A549 (cell line): ENCODE measurements around the gene NKIRAS2. TPM values are rescaled to one million over a fixed set of nuclear protein-coding genes. Genes with fewer than 3 reads are reported as not detected.

ENCODE experiments used
- ATAC-seq, 2 experiments: fragments of 200-7000 bp in 1 of 2; fragments of >200 bp in 1 of 2; cut with Nextera tagmentation in 1 of 2; cut with Tn5 transposase in 1 of 2; 3 replicates each; pipeline versions ENCODE4 v1.8.0 to v1.9.1; 2018 to 2020; ENCODE audit warnings: mild to moderate bottlenecking in 1 of 2, moderate library complexity in 1 of 2
- CTCF ChIA-PET: fragments of 300-600 bp; sonication (Branson Sonifier 250); formaldehyde crosslinking; extraction: SDS; loops from one replicate; lab custom pipeline; 2021; ENCODE audit warnings: antibody characterized with exemption, inconsistent platforms; lab: Yijun Ruan, JAX
- POLR2A ChIA-PET: fragments of 350-600 bp; formaldehyde crosslinking; extraction: SDS; loops from one replicate; lab custom pipeline; 2021; ENCODE audit warnings: antibody characterized with exemption, inconsistent platforms; lab: Yijun Ruan, JAX
- DNase-seq, 2 experiments: peaks; one replicate each; pipeline versions ENCODE4 v3.0.0 to v3.0.0-alpha.2; 2011 to 2016; ENCODE audit warnings: low read depth in 1 of 2, low spot score in 1 of 2
- FAIRE-seq: peaks from 2 replicates; lab custom pipeline; 2011; peaks lifted over from hg19 to GRCh38; lab: Jason Lieb, UNC
- H3K27ac ChIP-seq, 2 experiments: fragments of >200 bp; sonication (Bioruptor Twin); formaldehyde crosslinking; 3 replicates each; pipeline ENCODE4 v1.5.1; 2016 to 2017
- H3K4me1 ChIP-seq: fragments of >200 bp; sonication (Bioruptor Twin); formaldehyde crosslinking; 3 replicates; pipeline ENCODE4 v1.6.1; 2016
- H3K4me2 ChIP-seq: fragments of >200 bp; sonication (Bioruptor Twin); formaldehyde crosslinking; 3 replicates; pipeline ENCODE4 v1.6.1; 2016
- H3K4me3 ChIP-seq: fragments of >200 bp; sonication (Bioruptor Twin); formaldehyde crosslinking; 3 replicates; pipeline ENCODE4 v1.5.1; 2016
- H3K9me3 ChIP-seq: fragments of >200 bp; sonication (Bioruptor Twin); formaldehyde crosslinking; 3 replicates; pipeline ENCODE4 v1.6.1; 2016
- CBX8 ChIP-seq: fragments of 200-600 bp; sonication (generic); IDR thresholded peaks from 2 replicates; pipeline ENCODE4 v1.6.1; 2016
- CHD2 ChIP-seq: fragments of 150-350 bp; IDR thresholded peaks from 2 replicates; pipeline ENCODE4 v1.6.1; 2014; ENCODE audit warnings: low read length; ENCODE audit not compliant: partially characterized antibody
- ELK1 ChIP-seq: fragments of 150-350 bp; IDR thresholded peaks from 2 replicates; pipeline ENCODE4 v1.6.1; 2014; ENCODE audit warnings: low read depth, mild to moderate bottlenecking, low read length
- ESRRA ChIP-seq: fragments of 150-350 bp; IDR thresholded peaks from 2 replicates; pipeline ENCODE4 v1.6.1; 2014; ENCODE audit warnings: mild to moderate bottlenecking, low read length, borderline replicate concordance
- FOSL2 ChIP-seq, 2 experiments: fragments of 450-650 bp in 1 of 2; fragments of >200 bp in 1 of 2; sonication (Bioruptor Twin) in 1 of 2; formaldehyde crosslinking; IDR thresholded peaks; 2 replicates each; pipeline versions ENCODE4 v1.5.0 to v1.6.1; 2016 to 2020; ENCODE audit warnings: mild to moderate bottlenecking in 1 of 2, moderate library complexity in 1 of 2
- FOXS1 ChIP-seq: fragments of 250-450 bp; sonication (Bioruptor Pico); IDR thresholded peaks from 2 replicates; pipeline ENCODE4 v1.5.0; 2020; ENCODE audit warnings: mild to moderate bottlenecking, moderate library complexity
- HEYL ChIP-seq: fragments of 250-450 bp; sonication (Bioruptor Pico); IDR thresholded peaks from 2 replicates; pipeline ENCODE4 v1.8.0; 2021; ENCODE audit warnings: mild to moderate bottlenecking, moderate library complexity
- HOXB13 ChIP-seq: fragments of 250-450 bp; sonication (Bioruptor Pico); IDR thresholded peaks from 2 replicates; pipeline ENCODE4 v1.5.0; 2020; ENCODE audit warnings: low read depth, mild to moderate bottlenecking, moderate library complexity
- KDM1A ChIP-seq: fragments of 200-600 bp; sonication (generic); IDR thresholded peaks from 2 replicates; pipeline ENCODE4 v1.6.1; 2016; ENCODE audit warnings: low read depth, mild to moderate bottlenecking
- MYC ChIP-seq: IDR thresholded peaks from 2 replicates; pipeline ENCODE4 v1.6.1; 2012; ENCODE audit warnings: mild to moderate bottlenecking, inconsistent platforms, low read length, improper control_type of control experiment, borderline replicate concordance
- NR3C1 ChIP-seq: fragments of >200 bp; sonication (Bioruptor Twin); formaldehyde crosslinking; IDR thresholded peaks from 3 replicates; pipeline ENCODE4 v1.6.1; 2017
- POLR2AphosphoS2 ChIP-seq: conservative IDR thresholded peaks from 2 replicates; pipeline ENCODE4 v1.6.1; 2012; ENCODE audit warnings: low read length, improper control_type of control experiment, inconsistent platforms
- RAD21 ChIP-seq, 2 experiments: fragments of >200 bp in 1 of 2; sonication (Bioruptor Twin) in 1 of 2; formaldehyde crosslinking in 1 of 2; IDR thresholded peaks in 1 of 2; conservative IDR thresholded peaks in 1 of 2; 2 replicates in 1 of 2; 3 replicates in 1 of 2; pipeline ENCODE4 v1.6.1; 2012 to 2018; ENCODE audit warnings: inconsistent platforms in 1 of 2
- RARB ChIP-seq: fragments of 250-450 bp; sonication (Bioruptor Pico); IDR thresholded peaks from 2 replicates; pipeline ENCODE4 v1.8.0; 2021; ENCODE audit warnings: mild to moderate bottlenecking, moderate library complexity
- RCOR1 ChIP-seq: fragments of 150-350 bp; IDR thresholded peaks from 2 replicates; pipeline ENCODE4 v1.6.1; 2014; ENCODE audit warnings: antibody characterized with exemption, low read length, low read depth
- RFX5 ChIP-seq: fragments of 450-650 bp; IDR thresholded peaks from 2 replicates; pipeline ENCODE4 v1.7.1; 2014; ENCODE audit warnings: antibody characterized with exemption, mild to moderate bottlenecking, moderate library complexity
- RNF2 ChIP-seq: fragments of 200-600 bp; sonication (generic); IDR thresholded peaks from 2 replicates; pipeline ENCODE4 v1.6.1; 2016; ENCODE audit warnings: low read depth, mild to moderate bottlenecking, antibody characterized with exemption, moderate library complexity, borderline replicate concordance
- TFCP2L1 ChIP-seq: fragments of 250-450 bp; sonication (Bioruptor Pico); IDR thresholded peaks from 2 replicates; pipeline ENCODE4 v1.5.0; 2021; ENCODE audit warnings: mild to moderate bottlenecking
- TP53 ChIP-seq: fragments of 250-450 bp; sonication (Bioruptor Pico); IDR thresholded peaks from 2 replicates; pipeline ENCODE4 v1.5.0; 2021; ENCODE audit warnings: mild to moderate bottlenecking, moderate library complexity
- ZC3H11A ChIP-seq: fragments of 450-650 bp; IDR thresholded peaks from 2 replicates; pipeline ENCODE4 v1.6.1; 2014; ENCODE audit warnings: antibody characterized with exemption, mild to moderate bottlenecking
- ZFP36 ChIP-seq: fragments of 450-650 bp; IDR thresholded peaks from 2 replicates; pipeline ENCODE4 v1.6.1; 2014; ENCODE audit warnings: borderline replicate concordance; ENCODE audit not compliant: partially characterized antibody
- ZSCAN20 ChIP-seq: fragments of 250-450 bp; sonication (Bioruptor Pico); IDR thresholded peaks from 2 replicates; pipeline ENCODE4 v1.8.0; 2022; ENCODE audit warnings: mild to moderate bottlenecking, moderate library complexity
- WGBS: methylation state at CpG from one replicate; pipeline ENCODE4 v1.1.6; 2017; ENCODE audit errors: missing lambda C conversion rate; 5-methylcytosine and 5-hydroxymethylcytosine counted together
- polyA plus RNA-seq, 4 experiments: library from polyadenylated mRNA; depleted of rRNA in 3 of 4; stranded (reverse); fragments of >200 nt; fragmentation: RNase III in 1 of 4; extraction: RNeasy Plus Mini Kit Qiagen cat#74134 plus additional on column Dnase treatment in 1 of 4; gene quantifications; 2 replicates in 3 of 4; 3 replicates in 1 of 4; pipeline ENCODE4 v1.2.3, GENCODE V29; 2011 to 2017
- TF ChIP-seq, protein P1 (sequence below): fragments of >200 bp; sonication (Bioruptor Twin); formaldehyde crosslinking; IDR thresholded peaks from 3 replicates; pipeline ENCODE4 v1.5.1; 2016

The NKIRAS2 gene
- polyA plus RNA-seq, 2 of the 4 experiments (the other 2 are of a cell fraction): 48.0 to 52.2 TPM

- no peak for FAIRE-seq
- Histone ChIP-seq H3K27ac (no peak overlapping the region), H3K4me2 (no peak overlapping the region), H3K4me3 (no peak overlapping the region), H3K4me1 (no peaks in the 10 kb centered on the region), H3K9me3 (no peaks in the 10 kb centered on the region)
- TF ChIP-seq ZSCAN20 (CRISPR knock-in tag) (no peak), CHD2 (no peak), RAD21 (conservative IDR thresholded peaks at IDR 0.05 in 1 of 2, IDR thresholded peaks at IDR 0.05 in 1 of 2) (no peak), ZFP36 (no peak), RNF2 (no peak), ELK1 (no peak), ZC3H11A (no peak), TP53 (CRISPR knock-in tag) (no peak), FOSL2 (IDR thresholded peaks at IDR 0.05) (no peak), FOSL2 (CRISPR knock-in tag; IDR thresholded peaks at IDR 0.05) (no peak), RFX5 (no peak), POLR2AphosphoS2 (no peak), FOXS1 (CRISPR knock-in tag) (no peak)
- TF ChIP-seq, protein P1, sequence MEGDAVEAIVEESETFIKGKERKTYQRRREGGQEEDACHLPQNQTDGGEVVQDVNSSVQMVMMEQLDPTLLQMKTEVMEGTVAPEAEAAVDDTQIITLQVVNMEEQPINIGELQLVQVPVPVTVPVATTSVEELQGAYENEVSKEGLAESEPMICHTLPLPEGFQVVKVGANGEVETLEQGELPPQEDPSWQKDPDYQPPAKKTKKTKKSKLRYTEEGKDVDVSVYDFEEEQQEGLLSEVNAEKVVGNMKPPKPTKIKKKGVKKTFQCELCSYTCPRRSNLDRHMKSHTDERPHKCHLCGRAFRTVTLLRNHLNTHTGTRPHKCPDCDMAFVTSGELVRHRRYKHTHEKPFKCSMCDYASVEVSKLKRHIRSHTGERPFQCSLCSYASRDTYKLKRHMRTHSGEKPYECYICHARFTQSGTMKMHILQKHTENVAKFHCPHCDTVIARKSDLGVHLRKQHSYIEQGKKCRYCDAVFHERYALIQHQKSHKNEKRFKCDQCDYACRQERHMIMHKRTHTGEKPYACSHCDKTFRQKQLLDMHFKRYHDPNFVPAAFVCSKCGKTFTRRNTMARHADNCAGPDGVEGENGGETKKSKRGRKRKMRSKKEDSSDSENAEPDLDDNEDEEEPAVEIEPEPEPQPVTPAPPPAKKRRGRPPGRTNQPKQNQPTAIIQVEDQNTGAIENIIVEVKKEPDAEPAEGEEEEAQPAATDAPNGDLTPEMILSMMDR: no peak
- no peak for DNase-seq
- POLR2A ChIA-PET: no interaction called here
- CTCF ChIA-PET: interaction anchor here (0.6 to 16.9 kb wide), 8 partner anchors 10 to 465 kb away, joined by 3 to 454 read pairs (median 3); partner anchors contain the start of genes DHX58, KAT2A, NKIRAS2 and ZNF385C
- ATAC-seq: no peak
- WGBS: 57% methylated on average over 5 of the region's 5 CpGs
Measured at GRCh38 chr17:42061646-42062487, 42.0 kb downstream of the NKIRAS2 start.

DNA sequence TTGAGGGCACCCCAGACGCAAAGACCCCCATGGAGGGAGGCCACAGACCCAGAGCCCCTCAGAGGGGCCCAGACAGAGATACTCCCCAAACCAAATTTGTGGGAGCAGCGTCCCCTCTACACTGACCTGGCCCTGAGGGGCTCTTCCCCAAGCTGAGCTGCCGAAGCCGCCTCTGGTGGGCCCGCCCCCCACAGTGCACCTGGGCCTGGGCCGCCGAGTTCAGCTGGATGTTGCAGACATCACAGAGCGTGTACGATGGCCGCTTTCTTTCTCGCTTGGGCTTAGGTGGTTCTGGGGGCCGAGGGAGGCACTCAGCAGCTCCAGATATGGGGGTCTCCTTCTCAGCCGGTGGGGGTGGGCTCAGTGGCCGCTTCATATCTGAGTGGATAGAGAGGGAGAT, 42.8 kb downstream of the NKIRAS2 start:
- Histone ChIP-seq H3K9me3 (no peaks in the 10 kb centered on the region), H3K4me1 (no peaks in the 10 kb centered on the region; the same call in 2 of the 3 replicates), H3K27ac (no peak overlapping the region), H3K4me3 (no peak overlapping the region), H3K4me2 (no peak overlapping the region)
- CTCF ChIA-PET: interaction anchor here (0.6 to 16.9 kb wide), 5 partner anchors 9 to 99 kb away, joined by 3 to 454 read pairs (median 3); partner anchors contain the start of genes DHX58, KAT2A, NKIRAS2 and ZNF385C
- FAIRE-seq (no peak), ATAC-seq (no peak), DNase-seq (no peak)
- POLR2A ChIA-PET: no interaction called here
- TF ChIP-seq ELK1 (no peak), NR3C1 (no peak), KDM1A (no peak), CBX8 (no peak)
- WGBS: 71% methylated on average over 9 of the region's 14 CpGs

DNA sequence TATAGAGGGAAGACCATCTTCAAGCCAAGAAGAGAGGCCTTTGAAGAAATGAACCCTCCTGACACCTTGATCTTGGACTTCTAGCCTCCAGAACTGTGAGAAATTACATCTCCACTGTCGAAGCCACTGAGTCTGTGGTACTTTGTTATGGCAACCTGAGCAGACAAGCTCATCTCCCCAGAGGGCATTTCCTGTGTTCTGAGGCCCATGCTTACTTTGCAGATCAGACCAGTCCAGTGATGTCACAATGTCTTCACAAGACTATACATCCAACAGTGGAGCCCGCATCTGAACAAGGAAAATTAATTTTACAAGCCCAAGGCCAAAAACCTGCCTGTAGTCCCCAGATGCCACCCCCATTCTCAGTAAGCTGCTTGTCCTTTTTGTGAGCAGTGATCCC, 45.3 kb downstream of the NKIRAS2 start:
- DNase-seq (no peak), ATAC-seq (no peak), FAIRE-seq (no peak)
- CTCF ChIA-PET: interaction anchor here (0.8 to 16.9 kb wide), 11 partner anchors 9 to 102 kb away, joined by 3 to 454 read pairs (median 13); partner anchors contain the start of genes DHX58, KAT2A, NKIRAS2 and ZNF385C
- Histone ChIP-seq H3K4me2 (no peak overlapping the region), H3K4me1 (no peaks in the 10 kb centered on the region; the same call in 2 of the 3 replicates), H3K9me3 (no peaks in the 10 kb centered on the region), H3K27ac (no peak overlapping the region), H3K4me3 (no peak overlapping the region)
- TF ChIP-seq ESRRA: no peak
- TF ChIP-seq RCOR1: no peak
- no peak for TF ChIP-seq MYC
- no peak for TF ChIP-seq TFCP2L1 (CRISPR knock-in tag)
- no peak for TF ChIP-seq RARB (CRISPR knock-in tag)
- TF ChIP-seq HOXB13: no peak
- TF ChIP-seq KDM1A: no peak
- no peak for TF ChIP-seq HEYL (CRISPR knock-in tag)
- POLR2A ChIA-PET: interaction anchor here (0.6 kb wide), 1 partner anchor 38 kb away, joined by 4 read pairs; no protein-coding TSS in a partner anchor
- 64% methylated on average over 2 of the region's 2 CpGs for WGBS
